ENCODE results near the gene CLDN14.
A peak's percentile ranks its signal among the peaks of the same experiment; 100 is the strongest.

The CLDN14 gene

DNA sequence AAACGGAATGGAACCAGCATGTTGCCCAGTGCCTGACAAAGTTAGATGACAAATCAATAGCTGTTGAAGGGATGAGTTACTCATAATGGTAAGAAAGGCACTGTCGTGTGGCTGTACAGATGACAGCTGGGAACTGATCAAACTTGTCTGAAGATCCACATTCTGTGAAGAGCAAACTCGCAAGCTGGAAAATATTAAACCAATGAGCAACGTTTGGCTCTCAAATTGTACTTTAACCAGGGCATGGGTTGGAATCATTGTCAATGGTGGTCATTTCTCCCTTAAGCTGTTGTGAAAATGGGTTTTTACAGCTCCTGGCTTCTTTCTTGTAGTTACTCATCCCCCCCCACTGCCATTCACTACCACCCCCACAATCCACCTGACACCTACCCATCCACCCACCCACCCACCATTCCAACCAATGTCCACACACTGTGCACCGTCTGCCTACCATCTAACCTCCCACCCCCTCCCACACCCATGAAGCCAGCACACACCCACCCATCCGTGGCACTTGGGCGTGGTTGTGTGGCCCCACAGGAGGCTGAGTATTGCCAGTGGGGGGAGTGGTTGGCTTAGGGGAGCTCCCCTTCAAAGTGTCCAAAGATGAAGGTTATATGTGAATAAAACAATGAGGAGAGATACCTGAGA lies 46.7 kb downstream of the CLDN14 start:
- no peak for DNase-seq (ENCODE audit: low spot score)

DNA sequence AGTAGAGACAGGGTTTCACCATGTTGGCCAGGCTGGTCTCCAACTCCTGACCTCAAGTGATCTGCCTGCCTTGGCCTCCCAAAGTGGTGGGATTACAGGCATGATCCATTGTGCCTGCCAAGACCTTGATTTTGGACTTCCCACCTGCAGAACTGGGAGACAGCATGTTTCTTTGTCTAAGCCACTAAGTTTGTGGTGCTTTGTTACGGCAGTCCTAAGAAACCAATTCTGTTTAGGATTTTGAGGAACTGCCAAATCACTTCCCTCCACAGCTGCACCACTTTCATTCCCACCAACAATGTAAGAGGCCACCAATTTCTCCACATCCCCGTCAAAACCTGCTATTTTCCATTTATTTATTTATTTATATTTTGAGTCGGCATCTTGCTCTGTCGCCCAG lies 48.7 kb downstream of the CLDN14 start:
- no peak for DNase-seq (ENCODE audit: low spot score)

DNA sequence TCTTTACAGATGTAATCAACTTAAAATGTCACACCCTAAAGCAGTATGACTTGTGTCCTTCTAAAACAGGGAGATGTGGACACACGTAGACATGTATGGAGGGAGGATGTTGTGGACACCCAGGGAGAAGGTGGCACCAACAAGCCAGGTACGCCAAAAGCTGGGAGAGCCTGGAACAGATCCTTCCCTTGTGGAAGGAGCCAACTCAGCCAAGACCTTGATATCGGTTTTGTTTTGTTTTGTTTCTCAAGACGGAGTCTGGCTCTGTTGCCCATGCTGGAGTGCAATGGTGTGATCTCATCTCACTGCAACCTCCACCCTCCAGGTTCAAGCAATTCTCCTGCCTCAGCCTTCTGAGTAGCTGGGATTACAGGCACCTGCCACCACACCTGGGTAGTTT lies 49.1 kb downstream of the CLDN14 start:
- no peak for DNase-seq (ENCODE audit: low spot score)

DNA sequence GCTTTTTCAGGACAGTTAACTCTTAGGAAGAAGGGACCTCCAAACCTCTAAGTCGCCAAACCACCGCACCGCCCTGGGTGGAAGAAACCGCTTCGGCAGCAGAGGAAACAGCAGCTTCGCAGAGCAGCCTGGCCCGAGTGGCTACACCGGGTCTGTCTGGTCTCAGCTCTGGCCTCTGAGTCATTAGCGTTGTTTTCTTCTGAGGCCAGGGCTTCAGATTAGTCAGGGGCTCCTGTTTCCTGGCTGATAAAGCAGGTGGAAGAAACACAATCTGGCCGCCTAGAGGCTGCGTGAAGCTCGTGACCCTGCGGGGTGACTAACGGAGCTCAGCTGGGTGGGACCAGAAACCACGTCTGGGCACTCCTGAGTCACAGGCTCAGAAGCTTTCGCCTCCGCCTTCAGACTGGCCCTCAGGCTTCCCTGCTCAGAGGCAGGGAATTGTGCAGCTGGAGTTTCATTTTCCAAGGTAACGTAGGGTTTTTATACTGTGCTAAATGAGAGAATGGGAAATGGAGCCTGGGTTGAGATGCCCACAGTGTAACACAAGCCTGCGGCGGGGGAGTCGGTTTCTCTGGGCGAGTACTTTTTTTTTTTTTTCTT lies 49.9 kb downstream of the CLDN14 start:
- peak; percentile 80 for DNase-seq (ENCODE audit: low spot score)

DNA sequence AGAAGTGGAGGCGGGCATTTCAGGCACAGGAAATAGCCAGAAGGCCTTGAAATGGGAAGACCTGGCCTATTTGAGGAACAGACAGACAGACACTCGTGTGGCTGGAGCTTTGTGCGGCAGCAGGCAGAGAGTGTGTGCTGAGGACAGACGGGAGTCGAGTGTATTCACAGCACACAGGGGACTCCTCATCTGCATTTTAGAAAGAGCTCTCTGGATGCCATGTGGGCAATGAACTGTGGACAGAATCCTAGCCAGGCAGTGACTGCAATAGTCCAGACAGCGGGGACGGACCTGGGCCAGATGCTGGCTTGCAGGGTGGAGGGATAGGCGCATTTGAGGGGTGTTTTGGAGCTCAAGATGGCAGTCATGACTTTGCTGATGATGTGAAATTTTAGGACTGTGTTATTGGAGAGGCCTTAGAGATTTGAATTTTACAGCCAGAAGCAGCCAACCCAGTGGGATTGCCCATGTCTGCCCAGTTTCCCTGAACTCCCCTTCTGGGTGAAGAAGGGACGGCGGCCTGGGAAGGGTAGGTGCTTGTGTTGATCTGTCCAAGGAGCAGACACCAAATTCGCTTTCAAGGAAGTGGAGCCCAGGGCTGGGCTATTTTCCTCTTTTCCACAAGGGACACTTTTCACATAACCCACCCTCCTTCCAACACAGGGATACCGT lies 51.0 kb downstream of the CLDN14 start:
- no peak for DNase-seq (ENCODE audit: low spot score)

DNA sequence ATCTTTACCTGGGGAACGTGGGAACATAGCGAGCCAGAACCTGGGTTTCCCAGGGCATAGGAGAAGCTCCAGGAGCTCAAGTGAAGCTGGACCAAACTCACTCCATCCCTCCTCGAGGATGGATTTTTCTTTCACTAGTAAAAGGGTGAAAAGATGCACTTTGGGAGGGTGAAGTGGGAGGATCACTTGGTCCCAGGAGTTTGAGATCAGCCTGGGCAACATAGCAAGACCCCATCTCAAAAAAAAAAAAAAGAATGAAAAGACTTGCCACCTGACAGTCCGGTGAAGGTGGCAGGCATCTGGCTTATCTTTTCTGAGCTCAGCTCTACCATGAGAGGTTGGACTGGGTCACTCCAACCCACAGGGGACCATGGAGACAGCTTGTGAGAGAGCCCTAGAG lies 52.4 kb downstream of the CLDN14 start:
- DNase-seq (ENCODE audit: low spot score), result no peak

DNA sequence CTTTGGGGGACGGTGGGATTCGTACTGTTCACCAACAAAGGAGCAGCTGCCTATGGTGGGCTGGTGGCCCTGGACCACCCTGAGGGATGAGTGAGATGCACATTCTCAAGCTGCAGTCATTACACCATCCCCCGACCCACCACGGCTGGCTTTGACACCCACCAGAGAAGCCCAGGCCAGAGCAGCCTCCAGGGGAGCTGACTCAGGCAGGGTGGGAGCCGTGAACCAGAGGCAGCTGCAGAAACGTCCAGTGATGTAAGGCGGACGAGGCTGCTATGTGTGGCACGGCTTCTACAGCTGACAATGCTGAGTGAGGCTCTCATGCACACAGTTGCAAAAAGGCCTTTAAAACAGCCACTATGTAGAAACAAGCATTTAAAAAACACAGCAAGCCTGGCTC lies 54.6 kb downstream of the CLDN14 start:
- no peak for DNase-seq (ENCODE audit: low spot score)

DNA sequence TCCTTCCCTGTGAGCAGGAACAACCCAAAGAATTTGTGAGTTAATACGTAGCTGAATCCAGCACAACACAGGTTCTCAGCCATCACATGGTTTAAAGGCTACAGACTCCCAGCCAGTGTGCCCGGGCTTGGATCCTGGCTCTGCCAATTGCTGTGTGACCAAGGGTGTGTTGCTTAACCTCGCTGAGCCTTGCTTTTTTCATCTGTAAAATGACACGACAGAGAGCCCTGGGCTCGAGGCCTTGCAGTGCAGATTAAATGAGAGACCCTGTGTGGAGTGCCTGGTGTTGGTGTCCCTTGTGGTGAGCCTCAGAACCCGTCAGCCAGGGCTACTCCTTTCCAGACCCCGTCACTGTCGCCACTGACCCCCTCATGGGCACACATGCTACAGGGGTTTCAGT lies 55.3 kb downstream of the CLDN14 start:
- no peak for DNase-seq (ENCODE audit: low spot score)

DNA sequence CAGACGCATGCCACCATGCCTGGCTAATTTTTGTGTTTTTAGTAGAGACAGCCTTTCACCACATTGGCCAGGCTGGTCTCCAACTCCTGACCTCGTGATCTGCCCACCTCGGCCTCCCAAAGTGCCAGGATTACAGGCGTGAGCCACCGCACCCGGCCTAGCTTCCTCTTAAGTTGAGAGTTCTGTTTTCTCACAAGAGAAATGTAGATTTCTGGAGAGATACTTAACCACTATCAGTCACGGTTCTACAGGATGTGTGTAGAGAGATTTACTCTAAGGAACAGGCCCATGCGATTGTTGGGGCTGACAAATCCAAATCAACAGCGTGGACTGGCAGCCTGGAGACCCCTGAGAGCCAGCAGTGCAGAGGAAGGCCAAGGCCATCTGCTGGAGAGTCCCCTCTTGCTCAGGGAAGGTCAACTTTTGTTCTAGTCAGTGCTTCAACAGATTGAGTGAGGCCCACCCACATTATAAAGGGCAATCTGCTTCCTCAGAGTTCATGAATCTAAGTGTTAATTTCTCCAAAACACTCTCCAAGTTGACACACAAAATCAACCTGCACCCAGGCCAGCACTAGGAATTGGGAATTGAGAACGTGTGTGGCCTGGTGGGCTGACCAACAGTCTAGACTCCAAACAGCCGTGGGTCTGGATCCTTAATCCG lies 56.0 kb downstream of the CLDN14 start:
- DNase-seq (ENCODE audit: low spot score), result no peak

DNA sequence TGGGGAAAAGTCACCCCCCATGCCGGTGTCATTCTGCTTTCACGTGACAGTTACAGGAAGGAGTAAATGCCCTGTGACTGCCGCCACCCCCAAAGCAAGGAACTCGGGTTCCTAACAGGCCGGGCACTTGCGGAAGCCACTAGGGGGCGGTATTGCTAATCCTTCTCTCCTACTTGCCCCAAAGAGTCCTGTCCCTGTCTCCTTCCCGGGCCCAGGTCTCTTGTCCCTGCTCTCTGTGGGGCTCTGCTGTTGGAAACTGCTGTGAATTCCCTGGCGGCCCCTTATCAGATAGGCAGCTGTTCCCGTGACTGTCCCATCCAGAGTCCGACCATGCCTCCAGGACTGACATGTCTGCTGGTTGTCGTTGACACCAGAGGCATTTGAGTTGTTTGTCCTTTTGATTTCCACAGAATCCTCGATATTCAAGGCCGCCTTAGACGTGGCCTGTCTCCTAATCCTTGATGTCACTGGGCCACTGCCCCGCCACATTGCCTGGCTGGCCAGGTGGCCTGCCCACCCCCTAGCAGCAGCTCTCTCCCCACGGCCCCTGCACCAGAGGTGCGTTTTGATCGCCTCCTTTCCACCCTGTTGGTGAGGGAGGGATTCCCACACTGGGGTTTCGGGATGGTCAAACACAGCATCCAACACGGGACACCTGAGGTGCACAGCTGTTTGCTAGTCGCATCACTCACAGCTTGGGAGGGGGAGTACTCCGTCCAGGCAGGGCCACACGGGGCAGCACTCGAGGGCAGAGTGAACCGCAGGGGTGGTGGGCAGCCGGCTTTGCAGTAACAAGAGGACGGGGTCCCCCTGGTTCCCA lies 57.4 kb downstream of the CLDN14 start:
- DNase-seq (ENCODE audit: low spot score), result no peak

DNA sequence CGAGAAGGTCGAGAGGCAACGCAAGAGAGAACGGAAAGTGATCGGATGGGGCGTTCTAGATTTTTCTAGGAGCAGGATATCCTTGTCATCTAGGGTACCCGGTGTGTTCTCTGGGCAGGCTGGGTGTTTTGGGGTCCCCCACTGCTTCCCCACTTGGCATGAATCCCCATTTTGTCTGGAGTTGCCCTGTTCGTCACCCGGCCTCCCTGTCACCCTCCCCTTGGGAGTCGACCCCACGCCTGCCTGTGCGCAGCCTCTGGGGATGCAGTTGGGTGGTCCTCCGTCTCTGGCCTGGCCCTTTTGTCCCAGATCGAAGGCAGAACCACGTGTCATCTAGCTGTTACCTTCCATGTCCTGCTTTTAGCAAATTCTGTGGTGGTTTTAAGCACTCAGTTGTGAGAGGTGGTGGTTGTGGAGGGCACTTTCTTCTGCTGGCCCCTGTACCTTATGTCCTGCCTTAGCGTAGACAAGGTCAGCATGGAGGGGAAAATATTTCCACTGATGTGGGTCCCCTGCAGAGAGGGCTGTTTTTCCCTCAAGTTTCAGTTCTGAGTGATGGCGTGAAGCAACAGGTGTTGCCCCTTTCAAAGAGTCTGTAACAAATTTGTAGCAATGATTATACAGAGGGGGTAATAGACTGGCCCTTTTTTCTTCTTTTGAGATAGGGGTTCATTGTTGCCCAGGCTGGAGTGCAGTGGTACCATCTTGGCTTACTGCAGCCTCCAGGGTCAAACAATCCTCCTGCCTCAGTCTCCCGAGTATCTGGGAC lies 59.2 kb downstream of the CLDN14 start:
- DNase-seq (ENCODE audit: low spot score), result no peak

DNA sequence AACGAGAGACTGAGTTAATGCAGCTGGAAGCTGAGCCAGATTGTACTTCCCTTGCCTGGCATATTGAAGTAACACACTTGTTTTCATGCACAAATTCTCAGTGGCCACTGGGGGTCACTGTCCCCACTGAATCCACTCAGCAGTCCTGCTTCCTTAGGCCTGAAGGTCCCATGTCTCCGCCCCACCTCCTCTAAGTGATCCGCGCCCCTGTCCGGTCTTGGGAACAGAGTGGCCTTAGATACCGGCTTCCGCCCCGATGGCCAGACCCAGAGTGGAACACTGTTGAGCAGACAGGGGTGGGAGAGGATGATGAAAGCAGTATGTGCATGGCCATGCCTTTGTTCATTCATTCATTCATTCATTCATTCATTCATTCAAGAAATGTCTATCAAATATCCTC lies 59.9 kb downstream of the CLDN14 start:
- peak; percentile 40 for DNase-seq (ENCODE audit: low spot score)

DNA sequence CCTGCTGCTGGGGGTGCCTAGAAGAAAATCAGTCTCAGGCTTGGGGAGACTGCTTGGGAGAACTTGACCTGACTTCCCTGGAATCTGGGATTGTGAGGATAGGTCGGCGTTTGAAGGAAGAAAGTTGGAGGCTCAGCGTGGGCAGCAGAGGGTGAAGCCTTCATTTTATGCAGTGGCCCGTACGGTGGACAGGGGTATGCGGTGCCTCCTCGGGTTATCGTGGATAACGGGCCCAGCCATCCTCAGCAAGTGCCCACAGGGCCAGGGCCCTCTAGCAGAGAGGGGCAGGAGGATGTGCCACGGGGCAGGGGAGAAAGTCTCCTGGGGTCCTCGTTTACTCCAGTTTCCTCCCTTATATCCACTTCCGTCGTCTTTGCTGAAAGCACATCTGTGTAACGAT lies 60.7 kb downstream of the CLDN14 start:
- no peak for DNase-seq (ENCODE audit: low spot score)

DNA sequence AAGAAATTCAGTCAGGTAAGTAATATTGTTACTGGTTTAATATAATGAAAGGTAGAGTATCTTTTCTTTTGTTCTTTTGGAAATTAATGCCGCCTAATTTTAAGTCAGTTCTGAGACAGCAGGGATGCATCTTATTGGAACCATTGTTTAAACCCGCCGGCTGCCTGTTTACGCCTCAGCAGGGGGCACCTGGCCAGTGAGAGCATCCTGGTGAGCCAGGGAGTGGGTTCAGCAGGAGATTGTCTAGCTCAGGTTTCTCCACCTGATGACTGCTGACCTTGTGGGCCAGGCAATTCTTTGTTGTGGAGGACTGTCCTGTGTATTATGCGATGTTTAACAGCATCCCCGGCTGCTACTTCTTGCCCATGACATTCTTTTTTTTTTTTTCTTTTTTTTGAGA lies 64.5 kb downstream of the CLDN14 start:
- DNase-seq (ENCODE audit: low spot score), result no peak

DNA sequence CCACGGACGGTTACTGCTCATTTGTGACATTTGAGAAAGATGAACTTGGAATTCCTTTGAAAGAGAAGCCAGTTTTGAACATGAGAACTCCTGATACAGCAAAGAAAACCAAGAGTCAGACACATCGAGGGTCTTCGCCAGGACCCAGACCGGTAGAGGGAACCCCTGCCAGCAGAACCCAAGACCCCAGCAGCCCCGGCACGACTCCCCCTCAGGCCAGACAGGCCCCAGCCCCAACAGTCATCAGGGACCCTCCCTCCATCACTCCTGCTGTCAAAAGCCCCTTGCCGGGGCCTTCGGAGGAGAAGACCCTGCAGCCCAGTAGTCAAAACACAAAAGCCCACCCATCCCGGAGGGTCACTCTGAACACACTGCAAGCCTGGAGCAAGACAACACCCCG lies 67.0 kb downstream of the CLDN14 start:
- DNase-seq (ENCODE audit: low spot score), result no peak

DNA sequence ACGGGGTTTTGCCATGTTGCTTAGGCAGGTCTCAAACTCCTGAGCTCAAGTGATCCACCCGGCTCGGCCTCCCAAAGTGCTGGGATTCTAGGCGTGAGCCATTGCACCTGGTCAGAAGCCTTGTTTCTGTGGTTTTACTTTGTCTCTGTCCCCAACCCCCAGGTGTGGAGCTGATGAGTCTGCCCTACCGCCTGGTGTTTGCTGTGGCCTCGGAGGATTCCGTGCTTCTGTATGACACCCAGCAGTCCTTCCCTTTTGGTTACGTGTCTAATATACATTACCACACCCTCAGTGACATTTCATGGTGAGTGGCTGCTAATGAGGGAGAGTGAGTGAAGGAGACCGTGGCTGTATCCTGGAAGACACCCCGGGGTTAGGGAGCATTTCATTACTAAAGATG lies 68.6 kb downstream of the CLDN14 start:
- DNase-seq (ENCODE audit: low spot score), result no peak
